Activated naive CD4-positive, alpha-beta T cell treated with anti-CD3 and anti-CD28 coated beads, Interleukin-2, amount 50 U/mL, for 72 hours (primary cell): Measurements from ENCODE around the gene CCDC117. TPM values are rescaled to one million over a fixed set of nuclear protein-coding genes. Genes with fewer than 3 reads are reported as not detected.
"Not testable (repeated sequence)": the region's sequence is repeated elsewhere in the genome, so short reads cannot be mapped to it uniquely, and the experiment has no call there.

Source experiments
- ATAC-seq, 2 donors: fragments of 150-1000 bp; cut with Tn5 transposase; 2 replicates each; pipeline ENCODE4 v1.10.0; 2021; ENCODE audit warnings: mild to moderate bottlenecking in 2 of 2, moderate library complexity in 2 of 2
- DNase-seq, 2 donors: peaks; one replicate each; pipeline ENCODE4 v3.0.0; 2021 to 2022; ENCODE audit warnings: low spot score in 2 of 2
- H3K27ac Mint-ChIP-seq, 2 donors: one replicate each; pipeline ENCODE4 v1.8.0; 2022; ENCODE audit warnings: mild to moderate bottlenecking in 2 of 2, mixed read lengths in 2 of 2
- H3K36me3 Mint-ChIP-seq, 2 donors: one replicate each; pipeline ENCODE4 v1.8.0; 2022; ENCODE audit warnings: mixed read lengths in 2 of 2
- H3K9me3 Mint-ChIP-seq, 2 donors: one replicate each; pipeline ENCODE4 v1.8.0; 2022; ENCODE audit warnings: mixed read lengths in 2 of 2
- total RNA-seq, 2 donors: library from RNA; stranded (reverse); gene quantifications; one replicate each; pipeline ENCODE4 v1.2.3, GENCODE V29; 2022

CCDC117 gene
- total RNA-seq = 10 to 100 TPM; 26.8 to 31.5 TPM

GRCh38 chr22:28772633-28773460 is at the start of gene CCDC117:
CCDC117 (plus strand) TSS chr22:28772695; CDS start chr22:28772850, 155 bp downstream.
- DNase-seq = peak; percentile 89 to 91
- peak; percentile 85 to 89 for ATAC-seq
- Mint-ChIP-seq H3K36me3 (peaks cover 20 to 32% of the 10 kb centered on the region in 2 donors), H3K27ac (peak within 1 kb of the TSS; percentile 95 to 99), H3K9me3 (peaks cover 0 to 11% of the 10 kb centered on the region in 2 donors)

- Mint-ChIP-seq H3K36me3 (peaks cover 1 to 17% of the 10 kb centered on the region in 2 donors), H3K27ac (no peak overlapping the region), H3K9me3 (no peaks in the 10 kb centered on the region)
- no peak for DNase-seq
- no peak for ATAC-seq
These were observed 44.5 kb upstream of the CCDC117 start for GRCh38 chr22:28728002-28728401.

- DNase-seq (no peak), ATAC-seq (no peak)
- no peak overlapping the region for H3K27ac Mint-ChIP-seq
- peaks cover 5 to 14% of the 10 kb centered on the region in 2 donors for H3K36me3 Mint-ChIP-seq
- H3K9me3 Mint-ChIP-seq = no peaks in the 10 kb centered on the region
These were observed 43.7 kb upstream of the CCDC117 start for GRCh38 chr22:28728621-28729313.

GRCh38 chr22:28730179-28730578 is 42.3 kb upstream of the CCDC117 start:
- Mint-ChIP-seq H3K27ac (peak overlapping the region in 1 of 2 donors; percentile 70), H3K9me3 (no peaks in the 10 kb centered on the region), H3K36me3 (peaks cover under 1 to 5% of the 10 kb centered on the region in 2 donors)
- ATAC-seq (no peak), DNase-seq (no peak)

- no peak for DNase-seq
- ATAC-seq = no peak
- no peaks in the 10 kb centered on the region for H3K9me3 Mint-ChIP-seq
- H3K36me3 Mint-ChIP-seq = peaks cover 0 to 5% of the 10 kb centered on the region in 2 donors
- H3K27ac Mint-ChIP-seq = no peak overlapping the region
These were observed 38.1 kb upstream of the CCDC117 start for GRCh38 chr22:28734393-28734792.

- Mint-ChIP-seq H3K27ac (no peak overlapping the region), H3K36me3 (peaks cover 0 to 5% of the 10 kb centered on the region in 2 donors), H3K9me3 (no peaks in the 10 kb centered on the region)
- DNase-seq (no peak), ATAC-seq (no peak)
These were observed 36.0 kb upstream of the CCDC117 start for GRCh38 chr22:28736301-28737155.

- no peak for DNase-seq
- no peak for ATAC-seq
- peaks cover 0 to 14% of the 10 kb centered on the region in 2 donors for H3K36me3 Mint-ChIP-seq
- no peaks in the 10 kb centered on the region for H3K9me3 Mint-ChIP-seq
- no peak overlapping the region for H3K27ac Mint-ChIP-seq
These were observed 34.8 kb upstream of the CCDC117 start for GRCh38 chr22:28737701-28738100.

GRCh38 chr22:28738876-28739275 is 33.6 kb upstream of the CCDC117 start:
- not testable (repeated sequence) for ATAC-seq, H3K9me3 Mint-ChIP-seq, H3K27ac Mint-ChIP-seq, DNase-seq
- H3K36me3 Mint-ChIP-seq = peaks cover 0 to 14% of the 10 kb centered on the region in 2 donors

GRCh38 chr22:28741200-28741784 is 31.2 kb upstream of the CCDC117 start:
- H3K27ac Mint-ChIP-seq = peak overlapping the region; percentile 85 to 97
- ATAC-seq = no peak
- H3K36me3 Mint-ChIP-seq = peaks cover 0 to 18% of the 10 kb centered on the region in 2 donors
- no peak for DNase-seq
- H3K9me3 Mint-ChIP-seq = no peaks in the 10 kb centered on the region

- Mint-ChIP-seq H3K9me3 (no peaks in the 10 kb centered on the region), H3K27ac (peak within 1 kb of the TSS; percentile 85 to 97), H3K36me3 (peaks cover 0 to 18% of the 10 kb centered on the region in 2 donors)
- DNase-seq (peak; percentile 94 to 99), ATAC-seq (peak; percentile 92 to 96)
These were observed 30.5 kb upstream of the CCDC117 start, which contains the start of the genes CHEK2 and HSCB for GRCh38 chr22:28741785-28742561. CHEK2 (minus strand) TSS chr22:28741820; CDS start chr22:28734721, 7,099 bp downstream. HSCB (plus strand) TSS chr22:28742039; CDS start chr22:28742096, 57 bp downstream.

- peak overlapping the region; percentile 85 to 97 for H3K27ac Mint-ChIP-seq
- H3K36me3 Mint-ChIP-seq = peaks cover 0 to 18% of the 10 kb centered on the region in 2 donors
- no peaks in the 10 kb centered on the region for H3K9me3 Mint-ChIP-seq
- DNase-seq (no peak), ATAC-seq (no peak)
These were observed 29.9 kb upstream of the CCDC117 start for GRCh38 chr22:28742562-28742962.

GRCh38 chr22:28743852-28744251 is 28.6 kb upstream of the CCDC117 start:
- H3K9me3 Mint-ChIP-seq = no peaks in the 10 kb centered on the region
- ATAC-seq = no peak
- peaks cover 0 to 18% of the 10 kb centered on the region in 2 donors for H3K36me3 Mint-ChIP-seq
- DNase-seq = no peak
- H3K27ac Mint-ChIP-seq = peak overlapping the region in 1 of 2 donors; percentile 72

GRCh38 chr22:28750471-28750881 is 22.0 kb upstream of the CCDC117 start:
- no peaks in the 10 kb centered on the region for H3K9me3 Mint-ChIP-seq
- DNase-seq = no peak
- no peak for ATAC-seq
- H3K36me3 Mint-ChIP-seq = no peaks in the 10 kb centered on the region
- no peak overlapping the region for H3K27ac Mint-ChIP-seq

- DNase-seq, H3K9me3 Mint-ChIP-seq, H3K36me3 Mint-ChIP-seq, ATAC-seq, H3K27ac Mint-ChIP-seq: not testable (repeated sequence)
These were observed 18.0 kb upstream of the CCDC117 start for GRCh38 chr22:28754512-28754911.

- no peaks in the 10 kb centered on the region for H3K36me3 Mint-ChIP-seq
- H3K27ac Mint-ChIP-seq = no peak overlapping the region
- H3K9me3 Mint-ChIP-seq = no peaks in the 10 kb centered on the region
- no peak for ATAC-seq
- no peak for DNase-seq
These were observed 12.5 kb upstream of the CCDC117 start for GRCh38 chr22:28759861-28760560.
